Measurements from ENCODE around the gene TECTB. TPM values are rescaled to one million over a fixed set of nuclear protein-coding genes. Genes with fewer than 3 reads are reported as not detected.

Gene TECTB
- total RNA-seq, 2 donors from 2014 or later = not detected

GRCh38 chr10:112241651-112242341 is 41.4 kb upstream of the TECTB start:
- no peaks in the 10 kb centered on the region for H3K36me3 Mint-ChIP-seq (ENCODE audit: low read depth)
- Histone ChIP-seq H3K9ac (ENCODE audit: extremely low read depth, low read length, poor library complexity, severe bottlenecking) (no peak overlapping the region), H3K4me3 (ENCODE audit: low read length) (no peak overlapping the region), H3K4me1 (ENCODE audit: control insufficient read depth, insufficient read depth, low read length) (no peaks in the 10 kb centered on the region), H3K27ac (ENCODE audit: low read depth, low read length) (no peak overlapping the region), H3K36me3 (ENCODE audit: control insufficient read depth, insufficient read depth, low read length) (no peaks in the 10 kb centered on the region), H3K9me3 (ENCODE audit: control insufficient read depth, low read length) (peaks cover 18% of the 10 kb centered on the region), H3K27me3 (ENCODE audit: control insufficient read depth, insufficient read depth, low read length, poor library complexity, severe bottlenecking) (no peaks in the 10 kb centered on the region)
- WGBS, 2 experiments (ENCODE audit: insufficient coverage in 1 of 2, insufficient read length in 1 of 2) = 50 to 65% methylated on average over 2 of the region's 2 CpGs
- TF ChIP-seq CTCF (conservative IDR thresholded peaks at IDR 0.05) = no peak
- H3K4me1 Mint-ChIP-seq = no peaks in the 10 kb centered on the region
- no peak overlapping the region for H3K4me3 Mint-ChIP-seq
- DNase-seq = no peak
- H3K27ac Mint-ChIP-seq = no peak overlapping the region
- H3K9me3 Mint-ChIP-seq = peaks cover 20% of the 10 kb centered on the region
- peaks cover 3% of the 10 kb centered on the region for H3K27me3 Mint-ChIP-seq (ENCODE audit: insufficient read depth)

- peaks cover 3% of the 10 kb centered on the region for H3K27me3 Mint-ChIP-seq (ENCODE audit: insufficient read depth)
- Histone ChIP-seq H3K27me3 (ENCODE audit: control insufficient read depth, insufficient read depth, low read length, poor library complexity, severe bottlenecking) (no peaks in the 10 kb centered on the region), H3K36me3 (ENCODE audit: control insufficient read depth, insufficient read depth, low read length) (no peaks in the 10 kb centered on the region), H3K4me3 (ENCODE audit: low read length) (no peak overlapping the region), H3K9ac (ENCODE audit: extremely low read depth, low read length, poor library complexity, severe bottlenecking) (no peak overlapping the region), H3K27ac (ENCODE audit: low read depth, low read length) (no peak overlapping the region), H3K9me3 (ENCODE audit: control insufficient read depth, low read length) (peaks cover 18% of the 10 kb centered on the region), H3K4me1 (ENCODE audit: control insufficient read depth, insufficient read depth, low read length) (no peaks in the 10 kb centered on the region)
- TF ChIP-seq CTCF (conservative IDR thresholded peaks at IDR 0.05) = no peak
- WGBS, 2 experiments (ENCODE audit: insufficient coverage in 1 of 2, insufficient read length in 1 of 2) = 91 to 100% methylated on average over 1 to 2 of the region's 2 CpGs
- peaks cover 12% of the 10 kb centered on the region for H3K9me3 Mint-ChIP-seq
- H3K36me3 Mint-ChIP-seq (ENCODE audit: low read depth) = no peaks in the 10 kb centered on the region
- H3K4me3 Mint-ChIP-seq = no peak overlapping the region
- DNase-seq = no peak
- no peaks in the 10 kb centered on the region for H3K4me1 Mint-ChIP-seq
- H3K27ac Mint-ChIP-seq = no peak overlapping the region
Observed at GRCh38 chr10:112242769-112243168, 40.4 kb upstream of the TECTB start.

- H3K9me3 ChIP-seq (ENCODE audit: control insufficient read depth, low read length) = peaks cover 18% of the 10 kb centered on the region
- no peak overlapping the region for H3K9ac ChIP-seq (ENCODE audit: extremely low read depth, low read length, poor library complexity, severe bottlenecking)
- H3K27ac Mint-ChIP-seq = no peak overlapping the region
- H3K27ac ChIP-seq (ENCODE audit: low read depth, low read length) = no peak overlapping the region
- DNase-seq = no peak
- H3K4me3 Mint-ChIP-seq = no peak overlapping the region
- H3K4me3 ChIP-seq (ENCODE audit: low read length) = no peak overlapping the region
- no peak for TF ChIP-seq CTCF (conservative IDR thresholded peaks at IDR 0.05)
- WGBS, 2 experiments (ENCODE audit: insufficient coverage in 1 of 2, insufficient read length in 1 of 2) = 100% methylated on average over 5 of the region's 6 CpGs; no CpG with 5 or more reads in 1 of the 2 experiments
- H3K36me3 ChIP-seq (ENCODE audit: control insufficient read depth, insufficient read depth, low read length) = no peaks in the 10 kb centered on the region
- H3K36me3 Mint-ChIP-seq (ENCODE audit: low read depth) = no peaks in the 10 kb centered on the region
- H3K4me1 Mint-ChIP-seq = no peaks in the 10 kb centered on the region
- H3K9me3 Mint-ChIP-seq = peaks cover 8% of the 10 kb centered on the region
- peaks cover 3% of the 10 kb centered on the region for H3K27me3 Mint-ChIP-seq (ENCODE audit: insufficient read depth)
- H3K27me3 ChIP-seq (ENCODE audit: control insufficient read depth, insufficient read depth, low read length, poor library complexity, severe bottlenecking) = no peaks in the 10 kb centered on the region
- no peaks in the 10 kb centered on the region for H3K4me1 ChIP-seq (ENCODE audit: control insufficient read depth, insufficient read depth, low read length)
Observed at GRCh38 chr10:112243713-112244112, 39.5 kb upstream of the TECTB start.

Data from endodermal cell (in vitro differentiated cells).